ENCODE measurements around the gene MAGEA8.
A peak's percentile ranks its signal among the peaks of the same experiment; 100 is the strongest.
"Not testable (repeated sequence)": the region's sequence is repeated elsewhere in the genome, so short reads cannot be mapped to it uniquely, and the experiment has no call there.

Gene MAGEA8

GRCh38 chrX:149881081-149881711 lies at the start of gene MAGEA8:
Gene MAGEA8 (plus strand): TSS chrX:149881183. CDS start chrX:149884273, 3,090 bp downstream.
- DNase-seq, result peak; percentile 0

- DNase-seq, result no peak
These were observed 49.5 kb upstream of the MAGEA8 start for GRCh38 chrX:149831473-149831872.

- not testable (repeated sequence) for DNase-seq
These were observed 44.3 kb upstream of the MAGEA8 start for GRCh38 chrX:149836728-149837127.

GRCh38 chrX:149837167-149837566 lies 43.8 kb upstream of the MAGEA8 start:
- DNase-seq, result no peak

GRCh38 chrX:149837639-149838038 lies 43.3 kb upstream of the MAGEA8 start:
- no peak for DNase-seq

GRCh38 chrX:149841929-149842328 lies 39.1 kb upstream of the MAGEA8 start:
- no peak for DNase-seq

- DNase-seq, result no peak
These were observed 35.6 kb upstream of the MAGEA8 start for GRCh38 chrX:149845385-149845784.

- no peak for DNase-seq
These were observed 34.2 kb upstream of the MAGEA8 start for GRCh38 chrX:149846789-149847188.

- no peak for DNase-seq
These were observed 32.1 kb upstream of the MAGEA8 start for GRCh38 chrX:149848855-149849254.

GRCh38 chrX:149849787-149850186 lies 31.2 kb upstream of the MAGEA8 start:
- no peak for DNase-seq

- DNase-seq, result no peak
These were observed 29.1 kb upstream of the MAGEA8 start for GRCh38 chrX:149851864-149852263.

- no peak for DNase-seq
These were observed 27.1 kb upstream of the MAGEA8 start for GRCh38 chrX:149853925-149854324.

- no peak for DNase-seq
These were observed 22.4 kb upstream of the MAGEA8 start for GRCh38 chrX:149858592-149858991.

- DNase-seq, result no peak
These were observed 20.5 kb upstream of the MAGEA8 start for GRCh38 chrX:149860445-149860844.

- no peak for DNase-seq
These were observed 15.6 kb upstream of the MAGEA8 start for GRCh38 chrX:149865390-149865789.

GRCh38 chrX:149867488-149867887 lies 13.5 kb upstream of the MAGEA8 start:
- DNase-seq, result no peak

GRCh38 chrX:149870840-149871239 lies 10.1 kb upstream of the MAGEA8 start:
- DNase-seq, result no peak

GRCh38 chrX:149871433-149871832 lies 9.6 kb upstream of the MAGEA8 start:
- DNase-seq, result no peak

GRCh38 chrX:149871940-149872339 lies 9.0 kb upstream of the MAGEA8 start:
- DNase-seq, result peak; percentile 0

GRCh38 chrX:149877157-149877556 lies 3.8 kb upstream of the MAGEA8 start:
- no peak for DNase-seq

GRCh38 chrX:149877636-149878035 lies 3.3 kb upstream of the MAGEA8 start:
- DNase-seq, result no peak

- DNase-seq, result not testable (repeated sequence)
These were observed 9.8 kb downstream of the MAGEA8 start for GRCh38 chrX:149890828-149891227.

- DNase-seq, result no peak
These were observed 17.6 kb downstream of the MAGEA8 start for GRCh38 chrX:149898554-149898953.

GRCh38 chrX:149903889-149904748 lies 23.1 kb downstream of the MAGEA8 start:
- no peak for DNase-seq
